HG03432 (cell line): ENCODE measurements around the gene FHAD1.
"Not testable (repeated sequence)": the region's sequence is repeated elsewhere in the genome, so short reads cannot be mapped to it uniquely, and the experiment has no call there.

Source experiments
- ATAC-seq: cut with Tn5 transposase; IDR thresholded peaks from one replicate; pipeline ENCODE4 v1.9.1; 2021; ENCODE audit warnings: mild to moderate bottlenecking, moderate library complexity; ENCODE audit not compliant: unreplicated experiment

The FHAD1 gene

DNA sequence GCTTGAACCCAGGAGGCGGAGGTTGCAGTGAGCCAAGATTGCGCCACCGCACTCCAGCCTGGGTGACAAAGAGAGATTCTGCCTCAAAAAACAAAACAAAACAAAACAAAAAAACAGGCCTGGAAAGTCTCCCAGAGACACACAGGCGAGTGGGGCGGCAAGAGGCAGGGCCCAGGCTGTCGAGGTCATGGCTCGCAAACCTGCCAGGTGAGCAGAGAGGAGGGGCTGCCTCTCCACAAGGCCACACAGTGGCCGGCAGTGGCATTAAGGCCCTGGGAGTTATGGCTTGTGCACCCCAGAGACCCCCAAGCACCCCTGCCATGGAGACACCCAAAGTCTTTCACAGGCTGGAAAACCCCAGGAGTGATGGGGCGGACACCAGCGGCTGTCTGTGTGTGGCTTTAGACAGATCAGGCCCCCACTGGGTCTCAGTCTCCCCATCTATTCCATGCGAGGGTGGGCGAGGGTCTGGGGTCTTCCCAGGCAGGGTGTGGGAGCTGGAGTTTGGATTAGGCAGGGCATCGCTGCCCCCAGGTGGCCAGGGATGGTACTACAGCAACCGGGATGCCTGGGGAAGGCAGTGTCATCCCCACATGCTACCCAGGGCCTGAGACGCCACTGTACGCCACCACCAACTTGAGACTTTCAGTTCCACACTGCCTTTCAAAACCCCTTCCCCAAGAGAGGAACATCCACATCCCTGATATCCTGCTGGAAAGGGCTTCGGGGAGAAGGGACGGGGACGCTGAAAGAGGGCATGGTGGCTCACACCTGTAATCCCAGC lies 184.0 kb downstream of the FHAD1 start:
- ATAC-seq, result no peak

GRCh38 chr1:15431571-15431948 lies 184.5 kb downstream of the FHAD1 start:
- ATAC-seq, result no peak

DNA sequence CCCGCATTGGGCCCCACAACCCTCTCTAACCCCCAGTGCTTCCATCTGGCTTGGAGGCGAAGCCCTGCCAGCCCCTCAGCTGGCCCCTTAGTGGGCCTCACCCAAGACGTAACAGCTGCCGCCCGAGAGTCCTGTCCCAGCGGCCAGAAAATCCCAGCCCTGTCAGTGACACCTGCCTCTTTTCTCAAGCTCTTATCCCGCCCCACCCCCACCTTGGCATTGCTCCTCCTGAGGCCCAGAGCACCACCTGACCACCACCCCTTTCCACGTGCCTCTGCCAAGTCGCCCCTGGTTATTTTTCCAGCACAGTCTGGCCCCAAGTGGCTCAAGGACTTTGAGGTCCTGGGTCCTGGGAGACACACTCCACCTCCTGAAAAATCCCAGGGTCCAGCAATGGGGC lies 185.3 kb downstream of the FHAD1 start:
- no peak for ATAC-seq

- ATAC-seq, result no peak
Measured at GRCh38 chr1:15433471-15433870, 186.4 kb downstream of the FHAD1 start.

DNA sequence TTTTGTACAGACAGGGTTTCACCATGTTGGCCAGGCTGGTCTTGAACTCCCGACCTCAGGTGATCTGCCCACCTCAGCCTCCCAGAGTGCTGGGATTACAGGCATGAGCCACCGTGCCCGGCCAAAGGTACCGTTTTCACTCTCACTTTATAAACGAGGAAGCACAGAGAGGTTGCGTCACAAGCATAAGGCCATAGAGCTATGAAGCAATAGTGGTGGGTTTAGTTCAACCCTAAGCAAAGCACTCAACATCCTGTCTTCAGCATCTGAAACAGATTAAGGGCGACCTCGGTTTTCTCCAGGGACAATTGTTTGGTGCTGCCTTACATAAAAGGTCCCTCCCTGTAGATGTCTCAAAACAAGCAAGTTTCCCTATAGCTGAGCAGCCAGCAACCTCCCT lies 187.7 kb downstream of the FHAD1 start:
- not testable (repeated sequence) for ATAC-seq

DNA sequence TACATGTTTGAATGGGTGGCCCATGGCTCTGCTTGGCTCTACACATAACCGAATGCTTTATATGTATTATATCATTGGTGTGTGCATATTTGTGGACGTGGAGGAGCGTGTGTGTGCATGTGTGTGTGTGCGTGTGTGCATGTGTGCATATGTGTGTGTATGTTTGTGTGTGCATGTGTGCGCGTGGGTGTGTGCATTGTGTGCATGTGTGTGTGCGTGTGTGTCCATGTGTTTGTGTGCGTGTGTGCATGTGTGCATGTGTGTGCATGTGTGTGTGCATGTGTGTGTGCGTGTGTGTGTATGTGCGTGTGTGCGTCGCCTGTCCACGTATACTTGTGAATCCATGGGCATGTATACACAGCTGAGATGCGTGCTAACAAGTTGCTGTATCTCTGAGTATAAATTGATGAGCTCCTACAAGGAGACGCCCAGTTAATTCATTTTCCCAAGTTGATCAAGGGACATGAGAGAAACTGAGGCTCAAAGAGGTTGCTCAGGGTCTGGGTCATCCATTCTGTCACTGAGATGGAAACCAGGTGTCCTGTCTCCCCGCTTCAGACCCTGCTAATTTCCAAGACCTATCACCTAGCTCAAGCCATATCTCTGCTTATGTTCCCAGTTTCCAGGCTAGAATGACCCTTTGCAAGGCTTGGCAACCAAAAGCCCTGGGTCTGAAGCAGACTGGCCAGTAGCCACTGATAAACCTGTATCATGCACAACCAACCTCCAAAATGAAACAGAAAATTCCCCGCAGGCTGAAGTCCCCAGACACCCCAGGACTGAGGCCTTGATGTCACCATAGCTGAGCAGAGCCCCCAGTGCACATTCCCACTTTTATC lies 188.4 kb downstream of the FHAD1 start:
- no peak for ATAC-seq

DNA sequence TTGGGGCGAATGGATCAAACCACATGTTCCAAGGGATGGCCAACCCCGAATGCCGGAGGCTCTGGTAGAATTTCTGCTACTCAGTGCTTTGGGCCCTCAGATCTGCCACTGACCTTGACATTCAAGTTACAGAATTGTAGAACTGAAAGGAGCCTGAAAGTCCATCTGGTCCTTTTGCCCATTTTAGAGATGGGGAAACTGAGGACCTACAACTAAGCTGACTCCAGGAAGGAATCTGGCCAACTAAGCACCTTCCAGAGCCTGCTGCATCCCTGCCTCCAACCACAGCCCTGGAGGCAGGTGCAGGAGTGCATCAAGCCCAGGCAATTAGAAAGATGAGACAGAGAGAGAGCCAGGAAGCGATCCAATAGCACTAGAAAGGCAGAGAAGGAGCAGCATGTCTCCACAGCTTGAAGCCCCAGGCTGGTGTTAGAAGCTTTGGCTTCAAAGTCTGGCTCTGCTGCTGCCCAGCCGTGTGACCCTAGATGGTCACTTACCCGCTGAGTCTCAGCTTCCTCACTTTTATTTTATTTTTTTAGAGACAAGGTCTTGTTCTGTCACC lies 189.9 kb downstream of the FHAD1 start:
- no peak for ATAC-seq

DNA sequence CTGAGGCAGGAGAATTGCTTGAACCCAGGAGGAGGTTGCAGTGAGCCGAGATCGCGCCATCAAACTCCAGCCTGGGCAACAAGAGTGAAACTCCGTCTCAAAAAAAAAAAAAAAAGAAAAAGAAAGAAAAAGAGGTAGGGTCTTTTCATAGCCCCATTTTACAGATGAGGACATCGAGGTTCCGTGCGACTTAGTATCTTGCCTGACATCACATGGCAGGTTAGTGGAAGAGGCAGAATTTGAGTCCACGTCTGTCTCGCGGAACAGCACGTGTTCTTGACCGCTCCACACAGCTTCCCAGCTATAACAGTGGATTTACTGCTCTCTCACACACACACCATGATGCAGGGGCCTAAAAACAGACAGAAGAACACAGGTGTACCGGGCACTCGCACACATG lies 192.3 kb downstream of the FHAD1 start:
- ATAC-seq, result no peak

- no peak for ATAC-seq
Measured at GRCh38 chr1:15440357-15440756, 193.3 kb downstream of the FHAD1 start.

- no peak for ATAC-seq
Measured at GRCh38 chr1:15441247-15441646, 194.2 kb downstream of the FHAD1 start.

DNA sequence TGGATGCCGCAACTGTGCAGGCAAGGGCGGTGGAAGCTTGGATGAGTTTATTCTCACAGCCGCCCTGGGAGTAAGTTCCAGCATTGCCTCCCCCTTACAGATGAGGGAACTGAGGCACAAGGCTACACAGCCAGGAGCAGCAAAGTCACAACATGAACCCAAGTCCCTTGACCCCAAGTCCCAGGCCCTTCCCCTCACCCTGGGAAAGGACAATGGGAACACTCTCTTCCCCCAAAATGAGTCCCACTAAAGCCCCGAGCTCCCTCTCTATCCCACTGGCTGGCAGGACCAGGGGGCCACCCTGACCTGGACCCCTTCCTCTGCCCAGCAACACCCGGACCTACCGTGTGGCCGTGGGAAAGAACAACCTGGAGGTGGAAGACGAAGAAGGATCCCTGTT lies 195.1 kb downstream of the FHAD1 start:
- no peak for ATAC-seq

DNA sequence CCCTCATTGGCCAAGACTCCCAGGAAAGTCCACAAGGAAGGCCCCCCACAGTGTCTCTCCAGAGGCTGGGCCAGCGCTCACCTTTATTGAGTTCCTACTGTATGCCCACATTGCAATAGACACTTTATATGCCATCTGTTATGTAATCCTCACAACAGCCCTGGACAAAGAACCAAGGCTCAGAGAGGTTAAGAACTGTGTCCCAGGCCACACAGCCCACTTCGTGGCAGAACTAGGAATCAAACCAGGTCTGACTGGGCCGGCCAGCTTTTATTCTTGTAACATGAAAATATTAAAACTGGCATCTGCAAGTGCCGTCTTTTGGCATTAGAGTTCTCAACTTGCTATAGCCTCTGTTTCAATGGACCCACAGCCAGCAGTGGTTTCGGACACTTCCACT lies 195.7 kb downstream of the FHAD1 start:
- no peak for ATAC-seq

DNA sequence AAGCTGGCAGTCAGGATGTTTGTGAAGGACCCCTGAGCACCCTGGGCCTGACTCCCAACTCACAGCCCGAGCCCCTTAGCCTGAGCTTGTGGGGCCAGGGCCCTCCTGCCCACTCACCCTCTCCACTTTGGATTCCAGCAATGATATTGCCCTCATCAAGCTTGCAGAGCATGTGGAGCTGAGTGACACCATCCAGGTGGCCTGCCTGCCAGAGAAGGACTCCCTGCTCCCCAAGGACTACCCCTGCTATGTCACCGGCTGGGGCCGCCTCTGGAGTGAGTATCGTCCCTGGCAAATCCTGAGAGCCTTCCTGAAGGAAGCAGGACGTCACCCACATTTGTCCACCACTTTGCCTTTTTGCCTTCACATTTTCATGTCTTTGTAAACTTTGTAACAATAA lies 196.3 kb downstream of the FHAD1 start:
- no peak for ATAC-seq

GRCh38 chr1:15444468-15445389 lies 197.7 kb downstream of the FHAD1 start:
- no peak for ATAC-seq

- ATAC-seq, result no peak
Measured at GRCh38 chr1:15445390-15446122, 198.5 kb downstream of the FHAD1 start.

- ATAC-seq, result no peak
Measured at GRCh38 chr1:15446212-15446611, 199.2 kb downstream of the FHAD1 start.
